GM19455 (cell line): ENCODE data around the gene STK38L.

Source experiments
- ATAC-seq: cut with Tn5 transposase; IDR thresholded peaks from one replicate; pipeline ENCODE4 v1.9.1; 2021; ENCODE audit not compliant: unreplicated experiment

The STK38L gene

DNA sequence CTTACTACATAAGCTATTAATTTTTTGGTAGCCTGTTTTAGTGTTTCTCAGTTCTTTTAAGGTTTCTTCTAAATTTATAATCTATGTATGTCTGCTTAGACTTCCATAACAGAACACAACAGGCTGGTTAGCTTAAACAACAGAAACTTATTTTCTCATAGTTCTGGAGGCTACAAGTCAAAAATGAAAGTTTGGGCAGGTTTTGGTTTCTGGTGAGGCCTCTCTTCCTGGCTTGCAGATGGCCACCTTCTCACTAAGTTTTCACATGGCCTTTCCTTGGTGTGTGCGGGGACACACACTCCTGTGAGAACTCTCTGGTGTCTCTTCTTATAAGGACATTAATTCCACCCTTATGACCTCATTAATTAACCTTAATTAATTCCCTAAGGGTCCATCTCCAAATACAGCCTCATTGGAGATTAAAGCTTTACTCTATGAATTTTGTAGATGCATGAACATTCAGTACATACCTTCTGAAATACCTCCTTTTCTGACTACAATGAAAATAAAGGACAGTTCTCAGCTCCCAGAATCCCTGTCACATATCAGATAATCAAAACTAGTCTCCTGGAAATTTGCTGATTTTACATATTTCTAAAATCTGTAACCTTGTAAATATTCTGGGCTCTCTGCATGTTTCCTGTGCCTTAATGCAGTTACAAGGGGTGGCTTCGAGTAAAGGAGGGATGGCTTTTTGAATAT is 65.4 kb downstream of the STK38L start:
- peak; percentile 69 for ATAC-seq

DNA sequence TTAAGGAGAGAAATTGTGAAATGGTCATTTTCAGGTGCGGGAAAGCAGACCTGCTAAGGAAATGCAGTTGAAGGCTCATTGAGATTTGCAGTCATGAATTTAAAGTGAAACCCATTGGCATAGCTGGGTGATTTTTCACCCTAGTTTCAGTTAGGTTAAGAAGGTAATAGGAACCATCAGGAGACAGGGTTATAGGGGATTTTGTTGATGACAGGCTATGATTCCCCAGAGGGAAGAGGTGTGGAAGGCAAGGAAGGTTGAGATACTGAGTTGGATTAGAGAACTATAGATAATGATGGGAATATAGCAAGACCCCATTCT is 65.9 kb downstream of the STK38L start:
- no peak for ATAC-seq

DNA sequence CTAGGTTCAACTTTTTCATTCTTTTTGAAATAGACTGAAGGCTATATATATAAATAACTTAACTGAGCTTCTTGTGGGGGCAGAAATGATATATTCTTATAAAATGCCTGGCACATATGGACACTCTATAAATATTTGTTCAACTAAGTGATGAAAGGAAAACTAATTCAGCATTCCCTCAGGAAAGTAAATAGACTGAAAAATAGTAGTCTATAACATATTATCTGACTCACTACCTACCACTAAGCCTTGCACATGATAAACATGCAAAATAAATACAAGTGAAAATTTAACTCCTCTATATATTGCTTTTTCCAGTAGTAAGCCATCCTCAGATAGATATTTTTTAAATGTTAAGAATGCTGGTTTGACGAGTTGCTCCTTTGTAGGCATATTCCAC is 72.9 kb downstream of the STK38L start:
- ATAC-seq, result no peak

DNA sequence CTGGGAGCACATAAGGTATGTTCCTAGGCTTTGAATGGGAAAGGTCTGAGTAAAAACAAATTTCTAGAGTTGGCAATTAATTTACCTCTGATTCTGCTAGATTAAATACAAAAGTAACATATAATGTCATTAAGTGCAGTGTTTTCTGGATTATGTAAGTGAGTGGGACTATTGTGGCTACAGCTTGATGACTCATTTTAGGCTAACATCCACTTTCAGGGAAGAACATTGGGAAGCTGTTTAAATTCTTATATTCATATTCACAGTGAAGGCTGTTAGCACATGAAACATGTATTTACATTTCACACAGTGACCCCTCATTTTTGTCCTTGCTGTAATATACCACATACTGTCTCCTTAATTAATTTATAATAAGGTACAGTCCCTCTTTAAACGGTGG is 75.3 kb downstream of the STK38L start:
- ATAC-seq, result no peak

DNA sequence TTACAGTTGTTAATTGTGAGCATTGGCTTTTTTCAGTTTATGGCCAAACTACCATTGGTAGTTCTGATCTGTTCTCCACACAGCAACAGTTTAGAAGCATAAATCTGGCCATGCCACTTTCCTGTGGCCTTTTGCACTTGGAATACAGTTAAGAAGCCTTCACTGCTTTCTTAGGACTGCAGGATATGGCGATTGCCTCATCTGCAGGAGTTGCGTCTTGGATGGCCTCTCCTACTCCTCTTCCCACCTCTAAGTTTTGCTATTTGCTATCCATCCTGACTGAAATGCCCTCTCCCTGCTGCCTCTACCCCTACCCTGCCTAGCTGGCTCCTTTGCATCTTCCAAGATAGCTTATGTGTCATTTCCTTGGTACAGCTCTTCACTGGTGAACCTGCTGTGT is 75.8 kb downstream of the STK38L start:
- no peak for ATAC-seq

DNA sequence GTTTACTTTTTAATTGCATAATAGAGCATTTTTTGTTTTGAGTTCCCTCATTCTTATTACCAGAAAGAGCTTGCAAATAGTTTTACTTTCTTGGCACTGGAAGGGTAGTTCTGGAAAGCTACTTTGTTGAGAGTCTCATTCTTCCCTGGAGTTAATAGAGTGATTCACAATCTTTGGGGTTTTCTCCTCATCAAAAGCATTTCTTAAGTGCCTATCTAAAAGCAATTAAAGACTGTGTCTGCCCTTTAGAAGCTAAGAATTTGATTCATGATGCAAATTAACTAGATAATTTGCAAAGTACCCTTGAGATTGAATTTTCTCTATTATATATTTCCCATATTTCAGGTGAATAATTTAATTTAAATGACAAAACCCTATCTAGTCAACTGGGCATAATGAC is 80.4 kb downstream of the STK38L start:
- ATAC-seq, result no peak

DNA sequence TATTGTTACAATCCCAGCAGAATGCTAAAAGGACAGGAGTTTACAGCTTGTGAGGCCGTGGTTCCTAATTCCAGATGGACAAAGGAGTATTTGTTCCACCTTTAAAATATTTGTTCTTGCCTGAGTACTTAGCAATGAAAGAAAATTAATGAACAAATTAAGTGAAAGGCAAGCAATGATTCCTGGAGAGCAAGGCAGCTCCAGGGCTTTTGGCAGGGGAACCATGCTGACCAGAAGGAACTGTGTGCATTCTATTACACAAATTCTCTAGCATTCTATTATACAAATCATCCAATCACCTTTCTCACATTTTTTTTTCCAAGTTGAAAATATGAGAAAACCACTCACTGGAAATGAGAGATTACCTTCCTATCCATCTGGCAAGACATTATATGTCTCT is 86.8 kb downstream of the STK38L start:
- no peak for ATAC-seq

DNA sequence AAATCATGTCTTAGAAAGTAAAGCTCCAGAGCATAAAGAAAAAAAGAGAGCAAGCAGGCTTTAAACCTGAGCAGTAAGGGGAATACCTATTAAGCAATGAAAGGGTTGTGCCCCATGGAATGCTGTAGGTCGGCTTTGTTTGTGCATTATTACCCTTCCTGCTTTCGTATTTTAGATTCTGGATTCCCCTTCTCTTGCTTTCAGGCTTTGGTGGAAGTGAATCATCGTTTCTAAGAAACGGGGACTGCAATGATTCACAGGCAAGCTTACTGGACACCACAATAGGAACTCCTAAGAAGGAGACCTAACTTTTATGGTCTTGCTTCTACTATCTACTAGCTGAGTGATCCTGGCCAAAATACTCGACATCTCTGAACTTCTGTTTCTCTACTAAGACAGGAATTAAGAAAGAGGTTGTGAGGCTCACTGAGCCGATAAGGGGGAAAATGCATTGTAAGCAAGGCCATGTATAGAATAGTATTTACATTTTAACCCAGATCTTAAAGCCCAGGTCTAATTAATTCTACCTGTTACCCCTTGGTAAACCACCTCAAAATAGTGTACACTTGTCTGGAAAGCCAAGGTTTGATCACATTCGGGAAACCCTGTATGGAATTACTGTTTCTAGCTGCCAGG is 87.3 kb downstream of the STK38L start:
- no peak for ATAC-seq

DNA sequence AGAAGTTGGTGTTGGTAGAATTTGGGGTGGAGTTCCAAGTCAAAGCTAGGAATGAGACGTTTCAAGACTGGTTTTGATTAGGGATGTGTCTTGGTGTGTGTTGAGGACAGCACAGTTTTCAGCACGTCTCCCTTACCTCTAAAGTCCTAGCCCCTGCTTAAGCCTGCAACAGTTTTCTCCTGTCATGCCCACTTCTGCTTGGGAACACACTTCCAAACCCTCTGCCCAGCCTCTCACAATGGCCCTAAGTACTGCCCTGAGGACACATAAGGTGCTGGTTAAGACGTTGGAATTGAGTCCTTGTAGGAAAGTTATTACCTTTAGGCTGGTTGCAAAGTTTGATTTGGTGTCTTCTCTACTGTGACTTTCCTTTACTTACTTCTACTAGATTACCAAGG is 87.8 kb downstream of the STK38L start:
- no peak for ATAC-seq

DNA sequence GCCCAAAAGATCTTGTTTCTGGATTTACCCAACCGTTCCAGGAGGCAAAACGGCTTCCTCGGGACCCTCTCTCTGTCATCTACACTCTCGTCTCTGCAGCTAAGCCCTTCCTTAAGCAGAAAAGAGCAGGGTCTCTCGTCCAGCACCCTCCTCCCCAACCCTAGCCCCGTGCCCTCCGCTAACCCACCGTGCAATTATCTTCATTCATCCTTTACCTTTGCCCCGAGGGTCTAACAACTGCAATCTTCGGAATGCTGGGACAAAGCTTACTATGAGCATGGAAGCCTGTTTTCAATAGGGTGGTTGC is 88.3 kb downstream of the STK38L start:
- ATAC-seq, result no peak

DNA sequence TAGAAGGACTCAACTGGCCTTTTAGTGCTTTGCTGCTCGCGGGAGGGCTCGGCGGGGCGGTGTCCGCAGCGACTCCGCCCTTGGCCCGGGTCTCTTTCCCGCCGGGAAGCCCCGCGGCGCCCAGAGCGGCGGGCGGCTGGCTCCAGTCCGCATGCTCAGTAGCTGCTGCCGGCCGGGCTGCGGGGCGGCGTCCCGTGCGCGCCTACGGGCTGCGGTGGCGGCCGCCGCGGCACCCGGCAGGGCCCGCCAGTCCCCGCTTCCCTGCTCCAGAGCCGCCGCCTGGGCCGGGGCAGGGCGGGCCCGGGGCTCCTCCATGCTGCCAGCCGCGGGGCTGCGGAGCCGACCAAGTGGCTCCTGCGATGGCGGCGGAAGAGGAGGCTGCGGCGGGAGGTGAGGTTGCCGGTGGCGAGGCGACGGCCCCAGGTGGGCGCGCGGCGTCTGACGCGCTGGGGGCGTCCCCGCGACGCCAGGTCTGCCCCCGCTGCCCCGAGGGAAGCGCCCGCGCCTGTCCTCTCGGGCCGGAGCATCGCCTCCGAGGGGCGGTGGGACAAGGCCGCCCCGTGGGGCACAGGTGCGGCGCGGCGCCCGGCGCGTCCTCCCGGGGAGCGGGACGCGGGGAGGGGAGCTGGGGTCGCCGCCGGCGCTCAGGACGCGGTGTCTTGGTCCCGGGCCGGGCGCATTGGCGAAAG is 88.8 kb downstream of the STK38L start, which contains the start of gene BMAL2:
Gene BMAL2 (plus strand): TSS at position 123 of the 689 bp plus-strand sequence. CDS start 237 bp downstream, at position 360.
- peak; percentile 43 for ATAC-seq

DNA sequence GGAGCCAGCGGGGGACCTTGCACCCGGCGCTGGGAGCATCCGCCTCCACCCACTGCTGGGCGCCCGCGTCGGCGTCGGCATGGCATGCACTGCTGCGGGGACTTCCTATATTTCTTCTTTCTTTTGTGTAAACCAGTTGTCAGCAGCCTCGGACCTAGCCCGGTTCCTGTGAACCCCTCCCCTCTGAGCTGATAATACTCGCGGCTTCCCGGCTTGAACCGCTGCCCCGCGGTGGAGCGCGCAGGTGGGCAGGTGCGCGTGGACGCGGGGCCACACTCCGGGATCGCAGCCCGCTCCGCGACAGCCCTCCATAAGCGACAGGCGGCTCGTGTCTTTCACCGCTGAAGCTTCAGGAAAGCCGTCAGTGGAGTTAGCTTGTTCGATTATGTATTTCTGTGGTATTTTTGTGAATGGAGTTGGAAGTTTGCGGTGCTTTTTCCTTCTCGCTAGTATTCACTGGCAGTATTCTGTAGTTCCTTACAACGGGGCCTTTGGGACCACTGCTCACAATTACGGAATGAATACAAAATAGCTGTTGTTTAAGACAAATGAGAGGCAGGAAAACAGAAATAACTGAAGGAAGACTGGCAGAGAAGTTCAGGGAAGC is 89.4 kb downstream of the STK38L start:
- peak; percentile 39 for ATAC-seq

DNA sequence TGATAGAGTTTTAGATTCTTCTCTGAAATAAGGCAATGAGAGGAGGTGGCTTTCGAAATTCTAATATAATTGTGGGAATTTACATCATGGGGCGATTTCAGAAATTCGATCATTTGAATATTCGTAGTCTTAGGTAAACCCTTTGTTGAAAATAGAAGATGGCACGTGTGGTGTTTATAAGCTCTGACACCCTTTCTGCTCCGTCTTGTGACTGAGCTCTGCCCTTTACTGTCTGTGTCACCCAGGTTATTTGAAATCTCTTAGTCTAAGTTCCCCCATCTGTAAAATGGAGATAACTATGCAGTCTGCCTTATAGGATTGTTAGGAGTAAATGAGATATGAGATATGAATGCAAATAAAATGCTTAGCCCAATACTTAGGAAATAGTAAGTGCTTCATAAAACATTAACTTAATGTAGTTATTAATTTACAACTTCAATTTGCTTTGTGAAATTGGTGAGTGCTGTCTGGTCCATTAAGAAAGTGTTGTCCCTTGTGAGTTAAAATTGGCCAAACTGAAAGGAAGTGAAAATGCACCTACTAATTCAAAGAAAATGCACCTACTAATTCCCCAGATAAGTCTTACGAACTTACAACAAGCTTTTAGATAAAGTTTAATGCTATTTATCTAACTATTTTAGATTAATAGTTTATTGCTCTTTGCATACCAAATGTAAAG is 90.1 kb downstream of the STK38L start:
- ATAC-seq, result no peak

DNA sequence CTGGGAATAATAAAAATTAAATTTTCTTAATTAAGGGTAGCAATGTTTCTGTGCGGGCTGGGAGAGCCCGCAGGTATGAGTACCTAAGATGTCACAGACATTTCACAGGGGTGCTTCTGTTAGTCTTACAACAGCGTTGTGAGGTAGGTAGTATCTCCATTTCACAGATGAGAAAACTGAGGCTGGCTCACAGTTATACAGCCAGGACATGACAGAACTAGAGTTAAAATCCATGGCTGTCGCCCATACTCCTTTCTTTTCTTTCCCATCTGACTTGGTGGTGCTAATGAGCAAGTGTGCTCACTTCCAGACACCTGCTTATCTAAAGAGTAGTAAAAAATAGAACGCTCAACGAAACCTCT is 90.6 kb downstream of the STK38L start:
- ATAC-seq, result no peak

DNA sequence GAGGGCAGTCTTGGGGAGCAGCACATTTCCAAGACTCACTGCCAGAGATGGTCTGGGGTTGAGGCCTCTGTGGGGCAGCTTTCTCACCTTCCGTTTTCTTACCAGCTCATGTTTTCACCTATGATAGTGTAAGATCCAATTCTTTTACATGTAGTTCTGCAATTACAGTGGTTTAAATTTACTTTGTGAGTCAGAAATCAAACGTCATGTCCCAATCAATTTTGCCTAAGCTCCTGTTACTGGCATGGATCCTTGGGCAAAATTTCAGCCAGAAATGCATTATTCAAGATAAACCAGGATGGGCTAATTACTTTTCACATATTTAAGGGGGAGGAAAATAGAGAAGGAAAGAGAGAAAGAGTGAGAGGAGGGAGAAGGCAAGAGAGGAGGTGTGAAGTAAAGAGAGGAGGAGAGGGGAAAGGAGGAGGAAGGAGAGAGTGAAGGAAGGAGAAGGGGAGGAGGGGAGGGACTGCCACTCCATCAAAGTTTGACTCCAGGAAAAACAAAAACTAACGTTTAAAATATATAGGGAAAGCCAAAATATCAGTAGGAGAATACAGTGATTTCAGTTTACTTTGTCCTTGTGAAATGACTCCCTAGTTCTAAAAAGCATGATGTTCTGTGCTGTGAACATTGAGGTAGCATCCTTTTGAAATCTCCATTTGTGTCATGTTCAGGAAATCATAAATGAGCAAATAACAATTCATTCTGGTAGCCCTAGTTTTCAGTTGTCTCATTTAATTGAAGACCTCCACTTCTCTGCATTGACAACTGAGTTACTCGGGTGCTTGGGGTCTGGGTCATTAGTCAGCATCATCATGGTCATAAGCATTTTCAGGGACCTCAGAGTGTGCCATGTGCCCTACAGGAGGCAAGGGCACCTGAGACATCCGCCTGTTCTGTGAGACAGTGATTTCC is 91.5 kb downstream of the STK38L start:
- ATAC-seq, result no peak

DNA sequence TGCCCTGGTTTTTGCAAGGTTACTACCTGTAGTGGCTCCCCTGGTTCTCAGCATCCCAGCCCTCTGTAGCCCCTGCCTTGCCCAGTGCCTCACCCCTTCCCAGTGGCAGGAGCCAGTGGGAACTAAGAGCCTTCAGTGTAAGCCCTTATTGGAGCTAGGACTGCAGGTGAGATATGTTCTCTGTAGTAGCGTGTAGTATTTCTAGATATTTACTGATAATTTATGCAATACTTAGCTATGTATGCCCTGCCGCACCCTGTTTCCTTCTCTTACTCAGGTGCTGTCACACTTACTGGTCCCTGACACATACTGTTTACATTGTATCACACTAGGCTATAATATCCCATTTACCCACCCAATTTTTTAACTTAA is 92.2 kb downstream of the STK38L start:
- no peak for ATAC-seq

DNA sequence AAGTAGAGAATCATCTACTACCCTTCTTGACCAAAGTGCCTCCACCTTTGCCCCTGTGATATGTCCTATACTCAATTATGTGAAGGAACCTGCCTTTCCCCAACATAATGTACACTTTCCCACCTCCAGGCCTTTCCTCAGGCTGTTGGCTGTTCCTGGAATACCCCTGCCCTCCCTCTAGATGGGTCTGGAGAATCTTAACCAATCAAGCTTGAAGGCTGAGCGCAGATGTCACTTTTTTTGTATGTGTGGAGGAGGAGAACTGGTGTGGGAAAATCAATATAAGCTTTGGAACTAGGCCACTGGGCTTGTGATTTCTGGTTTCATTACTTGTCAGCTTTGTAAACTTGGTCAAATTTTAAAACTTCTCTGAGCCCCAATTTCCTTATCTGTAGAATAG is 93.3 kb downstream of the STK38L start:
- no peak for ATAC-seq

DNA sequence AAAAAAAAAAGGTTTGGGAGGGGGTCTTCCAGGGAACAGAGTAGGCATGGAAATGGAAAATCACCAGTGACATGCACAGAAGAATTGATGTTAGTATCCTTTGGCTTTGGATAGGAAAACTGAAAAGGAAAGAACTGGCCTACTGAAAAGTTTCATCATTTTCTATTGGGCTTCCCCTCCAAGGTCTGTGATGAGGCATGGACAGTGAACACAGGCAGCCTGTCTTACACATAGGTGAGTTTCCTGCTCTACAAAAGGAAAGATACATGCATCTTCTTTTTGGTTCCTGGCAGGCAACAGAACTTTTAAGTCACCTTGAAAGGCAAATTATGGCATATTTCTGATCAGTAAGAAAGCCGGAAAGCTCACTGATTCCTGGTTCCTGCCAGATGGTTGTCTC is 94.4 kb downstream of the STK38L start:
- no peak for ATAC-seq

DNA sequence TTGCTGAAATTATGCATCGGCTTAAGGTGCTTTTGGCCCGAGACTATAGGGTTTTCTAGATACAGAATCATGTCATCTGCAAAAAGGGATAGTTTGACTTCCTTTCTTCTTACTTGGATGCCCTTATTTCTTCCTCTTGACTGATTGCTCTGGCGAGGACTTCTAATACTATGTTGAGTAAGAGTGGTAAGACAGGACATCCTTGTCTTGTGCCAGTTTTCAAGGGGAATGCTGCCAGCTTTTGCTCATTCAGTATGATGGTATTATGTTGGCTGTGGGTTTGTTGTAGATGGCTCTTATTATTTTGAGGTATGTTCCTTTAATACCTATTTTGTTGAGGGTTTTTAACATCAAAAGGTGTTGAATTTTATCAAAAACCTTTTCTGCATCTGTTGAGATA is 96.9 kb downstream of the STK38L start:
- ATAC-seq, result no peak

DNA sequence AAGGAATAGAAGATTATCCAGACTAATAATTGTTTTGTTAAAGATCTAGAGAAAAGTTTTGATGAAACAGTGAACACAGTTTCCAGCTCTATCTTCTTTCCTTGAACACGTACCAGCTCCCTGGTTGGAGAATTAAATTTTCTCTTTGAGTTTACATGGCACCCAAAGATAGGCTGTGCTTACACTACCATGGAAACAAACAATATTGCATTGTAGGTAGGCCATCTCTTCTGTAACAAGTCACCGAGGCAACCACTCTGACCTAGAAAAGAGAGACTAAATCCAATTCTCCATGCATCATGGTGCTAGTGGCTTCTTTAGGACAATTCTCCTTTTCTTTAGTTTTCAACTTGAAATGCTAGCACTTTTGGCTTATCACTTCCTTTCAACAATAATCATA is 98.5 kb downstream of the STK38L start:
- no peak for ATAC-seq
